ENCODE results near the gene TCF12. TPM values are rescaled to one million over a fixed set of nuclear protein-coding genes. Genes with fewer than 3 reads are reported as not detected.

Gene TCF12
- total RNA-seq, 1 experiment from 2014 or later = 76.7 TPM

- H3K27ac ChIP-seq (ENCODE audit: insufficient read length, low read depth, low read length) = no peak overlapping the region
- no peaks in the 10 kb centered on the region for H3K23me2 ChIP-seq (ENCODE audit: insufficient read length, low read depth, low read length, poor library complexity, severe bottlenecking)
- H2AFZ ChIP-seq (ENCODE audit: low read length) = no peak overlapping the region
- no peak overlapping the region for H2BK12ac ChIP-seq (ENCODE audit: insufficient read length, low read depth, low read length)
- H4K20me1 ChIP-seq (ENCODE audit: control insufficient read depth, insufficient read depth, insufficient read length) = no peaks in the 10 kb centered on the region
- peaks cover 27 to 51% (median 27%) of the 10 kb centered on the region in 3 experiments for H3K36me3 Mint-ChIP-seq (ENCODE audit: insufficient read depth in 1 of 3, low read depth in 3 of 3)
- H4K91ac ChIP-seq (ENCODE audit: insufficient read length, low read depth, low read length) = no peak overlapping the region
- no peaks in the 10 kb centered on the region for H3K9me3 Mint-ChIP-seq
- no peak overlapping the region for H3K14ac ChIP-seq (ENCODE audit: insufficient read depth, low read length)
- H3K56ac ChIP-seq (ENCODE audit: insufficient read length, low read depth, low read length) = no peak overlapping the region
- H3K23ac ChIP-seq (ENCODE audit: insufficient read length, low read depth, low read length) = no peak overlapping the region
- peaks cover 3% of the 10 kb centered on the region; the same call in 1 of the 2 replicates for H3K4me1 ChIP-seq (ENCODE audit: insufficient read depth, low read length)
- no peak overlapping the region for H2AK5ac ChIP-seq (ENCODE audit: insufficient read length, low read length)
- H3K9ac ChIP-seq (ENCODE audit: extremely low read depth, insufficient read length, low read length) = no peak overlapping the region
- H3K4me2 ChIP-seq (ENCODE audit: insufficient read depth, insufficient read length, low read length) = no peak overlapping the region
- H3K79me1 ChIP-seq (ENCODE audit: insufficient read depth, low read depth, low read length, poor library complexity, severe bottlenecking) = peaks cover under 1% of the 10 kb centered on the region
- H3K4me3 Mint-ChIP-seq = no peak overlapping the region
- no peak for DNase-seq
- no peaks in the 10 kb centered on the region for H3K9me3 ChIP-seq (ENCODE audit: control insufficient read depth, low read depth, low read length)
- H2BK5ac ChIP-seq (ENCODE audit: insufficient read length, low read length) = no peak overlapping the region
- H4K5ac ChIP-seq (ENCODE audit: insufficient read length, low read depth, low read length) = no peak overlapping the region
- TF ChIP-seq CTCF (conservative IDR thresholded peaks at IDR 0.05) = no peak
- H3K18ac ChIP-seq (ENCODE audit: insufficient read length, low read depth, low read length) = no peak overlapping the region
- H4K8ac ChIP-seq (replicated peaks; ENCODE audit: insufficient read length, low read depth, low read length) = no peak overlapping the region
- WGBS (ENCODE audit: extremely low coverage, insufficient read length, low lambda C conversion rate) = no CpG with 5 or more reads among the region's 2 CpGs
- H2BK120ac ChIP-seq (ENCODE audit: low read depth, low read length, poor library complexity, severe bottlenecking) = no peak overlapping the region
- H3K27me3 Mint-ChIP-seq (ENCODE audit: low read depth) = no peaks in the 10 kb centered on the region
- no peak overlapping the region for H2BK15ac ChIP-seq (ENCODE audit: low read depth, low read length)
- H3K27me3 ChIP-seq (ENCODE audit: insufficient read depth, low read length) = no peaks in the 10 kb centered on the region
- peaks cover 36 to 38% of the 10 kb centered on the region in 2 experiments for H3K4me1 Mint-ChIP-seq
- no peak overlapping the region for H3T11ph ChIP-seq (ENCODE audit: low read length)
- peak overlapping the region in 2 of 3 experiments; percentile 59; a peak in 5 of 7 replicates for H3K27ac Mint-ChIP-seq
- H3K4ac ChIP-seq (ENCODE audit: low read depth, low read length) = no peak overlapping the region
- 0 out of 2 replicates have a peak, but pooled peaks cover 1% of the 10 kb centered on the region for H3K79me2 ChIP-seq (ENCODE audit: insufficient read depth, low read length)
- H2BK20ac ChIP-seq (ENCODE audit: low read depth, low read length, poor library complexity, severe bottlenecking) = no peak overlapping the region
Observed at GRCh38 chr15:57237301-57237642, 318.8 kb downstream of the TCF12 start.

Data from H9 (cell line).